Neural crest cell (in vitro differentiated cells): Measurements from ENCODE around the gene CISH. TPM values are rescaled to one million over a fixed set of nuclear protein-coding genes. Genes with fewer than 3 reads are reported as not detected.

Experiments
- DNase-seq: peaks from one replicate; pipeline ENCODE4 v3.0.0; 2021; ENCODE audit warnings: low read depth, mixed read lengths, low spot score
- H3K27ac Mint-ChIP-seq: one replicate; pipeline ENCODE4 v1.8.0; 2021; ENCODE audit warnings: mild to moderate bottlenecking, mixed read lengths; ENCODE audit not compliant: unreplicated experiment
- H3K27me3 Mint-ChIP-seq: 2 replicates; pipeline ENCODE4 v1.8.0; 2021; ENCODE audit warnings: low read depth, mild to moderate bottlenecking, mixed read lengths
- H3K36me3 Mint-ChIP-seq: 2 replicates; pipeline ENCODE4 v1.8.0; 2021; ENCODE audit warnings: low read depth, mild to moderate bottlenecking, mixed read lengths
- H3K4me1 Mint-ChIP-seq: 2 replicates; pipeline ENCODE4 v1.8.0; 2021; ENCODE audit warnings: mixed read lengths
- H3K4me3 Mint-ChIP-seq: one replicate; pipeline ENCODE4 v1.8.0; 2021; ENCODE audit warnings: mild to moderate bottlenecking, mixed read lengths
- H3K9me3 Mint-ChIP-seq: 2 replicates; pipeline ENCODE4 v1.8.0; 2021; ENCODE audit warnings: mixed read lengths
- CTCF ChIP-seq: fragments of 200-600 bp; sonication (generic); conservative IDR thresholded peaks from 2 replicates; pipeline ENCODE4 v1.5.0; 2021; ENCODE audit warnings: antibody characterized with exemption, mild to moderate bottlenecking
- total RNA-seq: library from RNA; stranded (reverse); gene quantifications from 2 replicates; pipeline ENCODE4 v1.2.1, GENCODE V29; 2021

Gene CISH
- total RNA-seq, 1 donor from 2014 or later = 8.6 TPM

GRCh38 chr3:50628601-50629000, 17.0 kb upstream of the CISH start:
- Mint-ChIP-seq H3K4me1 (peaks cover 14% of the 10 kb centered on the region), H3K9me3 (no peaks in the 10 kb centered on the region), H3K27me3 (no peaks in the 10 kb centered on the region), H3K36me3 (no peaks in the 10 kb centered on the region), H3K4me3 (no peak overlapping the region), H3K27ac (no peak overlapping the region)
- DNase-seq = no peak
- no peak for TF ChIP-seq CTCF

- Mint-ChIP-seq H3K27ac (peak overlapping the region; percentile 68), H3K27me3 (no peaks in the 10 kb centered on the region), H3K4me1 (peaks cover 14% of the 10 kb centered on the region), H3K36me3 (no peaks in the 10 kb centered on the region), H3K9me3 (no peaks in the 10 kb centered on the region), H3K4me3 (no peak overlapping the region)
- TF ChIP-seq CTCF = peak; percentile 38
- no peak for DNase-seq
Observed at GRCh38 chr3:50627407-50628051, 16.0 kb upstream of the CISH start.

GRCh38 chr3:50626401-50626800, 14.8 kb upstream of the CISH start:
- DNase-seq = no peak
- no peaks in the 10 kb centered on the region for H3K9me3 Mint-ChIP-seq
- H3K4me3 Mint-ChIP-seq = no peak overlapping the region
- no peaks in the 10 kb centered on the region for H3K27me3 Mint-ChIP-seq
- no peak overlapping the region for H3K27ac Mint-ChIP-seq
- H3K36me3 Mint-ChIP-seq = no peaks in the 10 kb centered on the region
- H3K4me1 Mint-ChIP-seq = peaks cover 14% of the 10 kb centered on the region
- no peak for TF ChIP-seq CTCF

GRCh38 chr3:50625231-50626182, 13.9 kb upstream of the CISH start:
- Mint-ChIP-seq H3K4me3 (no peak overlapping the region), H3K27ac (no peak overlapping the region), H3K27me3 (no peaks in the 10 kb centered on the region), H3K9me3 (no peaks in the 10 kb centered on the region), H3K4me1 (peaks cover 14% of the 10 kb centered on the region), H3K36me3 (no peaks in the 10 kb centered on the region)
- TF ChIP-seq CTCF = no peak
- DNase-seq = no peak

- H3K27me3 Mint-ChIP-seq = no peaks in the 10 kb centered on the region
Observed at GRCh38 chr3:50624634-50625033, 13.1 kb upstream of the CISH start.

More at GRCh38 chr3:50624634-50625033, 13.1 kb upstream of the CISH start:
- peaks cover 14% of the 10 kb centered on the region for H3K4me1 Mint-ChIP-seq
- DNase-seq = no peak
- no peaks in the 10 kb centered on the region for H3K36me3 Mint-ChIP-seq
- no peak overlapping the region for H3K4me3 Mint-ChIP-seq
- no peaks in the 10 kb centered on the region for H3K9me3 Mint-ChIP-seq
- no peak for TF ChIP-seq CTCF
- no peak overlapping the region for H3K27ac Mint-ChIP-seq
